Measurements from ENCODE around the gene GALNT10. TPM values are rescaled to one million over a fixed set of nuclear protein-coding genes. Genes with fewer than 3 reads are reported as not detected.

Gene GALNT10
- polyA plus RNA-seq, 1 of the 3 experiments (the other 2 are of a cell fraction), result 56.3 TPM

DNA sequence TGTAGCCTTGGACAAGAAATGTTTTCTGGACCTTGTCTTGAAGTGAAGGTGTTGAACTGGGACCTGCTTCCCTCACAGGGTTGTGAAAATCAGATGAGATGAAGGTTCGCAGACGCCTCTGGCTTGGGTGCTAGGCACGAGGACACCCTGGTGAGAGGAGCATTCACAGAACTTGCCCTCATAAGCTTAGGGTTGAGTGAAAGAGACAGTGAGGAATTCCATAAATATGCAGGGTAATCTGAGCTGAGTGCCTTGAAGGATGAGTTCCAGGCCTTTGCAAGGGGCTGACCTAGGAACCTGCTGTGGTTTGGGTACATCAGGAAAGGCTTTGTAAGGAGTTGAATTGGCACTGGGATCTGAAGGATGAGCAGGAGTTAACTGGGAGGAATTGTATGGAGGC, 179.6 kb downstream of the GALNT10 start:
- CTCF ChIA-PET, result no interaction called here
- TF ChIP-seq FOSL2 (IDR thresholded peaks at IDR 0.05; ENCODE audit: borderline replicate concordance, low read depth) (peak; percentile 27; the same call in 1 of the 2 replicates), RAD21 (IDR thresholded peaks at IDR 0.05; ENCODE audit: low read length) (no peak), GATA2 (CRISPR knock-in tag; IDR thresholded peaks at IDR 0.05) (no peak), USF1 (IDR thresholded peaks at IDR 0.05; ENCODE audit: borderline replicate concordance, low read depth) (no peak), FOXJ3 (CRISPR knock-in tag; IDR thresholded peaks at IDR 0.05) (no peak), RXRA (IDR thresholded peaks at IDR 0.05; ENCODE audit: borderline replicate concordance, low read depth) (peak; percentile 52; the same call in 1 of the 2 replicates), PBX3 (IDR thresholded peaks at IDR 0.05) (peak; percentile 89), SIN3A (IDR thresholded peaks at IDR 0.05; ENCODE audit: borderline replicate concordance, low read depth, low read length) (peak; percentile 48; the same call in 1 of the 2 replicates), MEF2A (IDR thresholded peaks at IDR 0.05; ENCODE audit: borderline replicate concordance, low read depth) (no peak), NRF1 (IDR thresholded peaks at IDR 0.05; ENCODE audit: low read depth, low read length) (no peak), TCF12 (IDR thresholded peaks at IDR 0.05) (peak; percentile 91), FOXM1 (IDR thresholded peaks at IDR 0.05; ENCODE audit: low read depth) (no peak), EZH2phosphoT487 (IDR thresholded peaks at IDR 0.05; ENCODE audit: borderline replicate concordance, low read depth) (no peak), MXI1 (IDR thresholded peaks at IDR 0.05; ENCODE audit: low read depth, low read length) (no peak), NFIC (IDR thresholded peaks at IDR 0.05; ENCODE audit: borderline replicate concordance) (peak; percentile 56; the same call in 1 of the 2 replicates), POLR2AphosphoS5 (IDR thresholded peaks at IDR 0.05; ENCODE audit: low read depth, low read length) (peak; percentile 24; the same call in 1 of the 2 replicates), YY1 (IDR thresholded peaks at IDR 0.05; ENCODE audit: low read depth) (no peak), SMC3 (IDR thresholded peaks at IDR 0.05; ENCODE audit: low read depth, low read length) (no peak), JUND (IDR thresholded peaks at IDR 0.05) (peak; percentile 31), CHD2 (IDR thresholded peaks at IDR 0.05; ENCODE audit: low read length, partially characterized antibody) (no peak), ELF1 (IDR thresholded peaks at IDR 0.05) (no peak), RFX5 (IDR thresholded peaks at IDR 0.05; ENCODE audit: low read length) (no peak), GABPA (IDR thresholded peaks at IDR 0.05; ENCODE audit: low read depth) (no peak), RCOR1 (IDR thresholded peaks at IDR 0.05; ENCODE audit: low read length) (no peak), TAF1 (IDR thresholded peaks at IDR 0.05; ENCODE audit: borderline replicate concordance, low read depth, low read length) (no peak)
- TF ChIP-seq, protein P1, sequence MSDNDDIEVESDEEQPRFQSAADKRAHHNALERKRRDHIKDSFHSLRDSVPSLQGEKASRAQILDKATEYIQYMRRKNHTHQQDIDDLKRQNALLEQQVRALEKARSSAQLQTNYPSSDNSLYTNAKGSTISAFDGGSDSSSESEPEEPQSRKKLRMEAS (IDR thresholded peaks at IDR 0.05; ENCODE audit: low read depth), result peak; percentile 24
- TF ChIP-seq, protein P2, sequence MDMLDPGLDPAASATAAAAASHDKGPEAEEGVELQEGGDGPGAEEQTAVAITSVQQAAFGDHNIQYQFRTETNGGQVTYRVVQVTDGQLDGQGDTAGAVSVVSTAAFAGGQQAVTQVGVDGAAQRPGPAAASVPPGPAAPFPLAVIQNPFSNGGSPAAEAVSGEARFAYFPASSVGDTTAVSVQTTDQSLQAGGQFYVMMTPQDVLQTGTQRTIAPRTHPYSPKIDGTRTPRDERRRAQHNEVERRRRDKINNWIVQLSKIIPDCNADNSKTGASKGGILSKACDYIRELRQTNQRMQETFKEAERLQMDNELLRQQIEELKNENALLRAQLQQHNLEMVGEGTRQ (IDR thresholded peaks at IDR 0.05; ENCODE audit: borderline replicate concordance, low read depth, low read length), result no peak
- TF ChIP-seq, protein P3, sequence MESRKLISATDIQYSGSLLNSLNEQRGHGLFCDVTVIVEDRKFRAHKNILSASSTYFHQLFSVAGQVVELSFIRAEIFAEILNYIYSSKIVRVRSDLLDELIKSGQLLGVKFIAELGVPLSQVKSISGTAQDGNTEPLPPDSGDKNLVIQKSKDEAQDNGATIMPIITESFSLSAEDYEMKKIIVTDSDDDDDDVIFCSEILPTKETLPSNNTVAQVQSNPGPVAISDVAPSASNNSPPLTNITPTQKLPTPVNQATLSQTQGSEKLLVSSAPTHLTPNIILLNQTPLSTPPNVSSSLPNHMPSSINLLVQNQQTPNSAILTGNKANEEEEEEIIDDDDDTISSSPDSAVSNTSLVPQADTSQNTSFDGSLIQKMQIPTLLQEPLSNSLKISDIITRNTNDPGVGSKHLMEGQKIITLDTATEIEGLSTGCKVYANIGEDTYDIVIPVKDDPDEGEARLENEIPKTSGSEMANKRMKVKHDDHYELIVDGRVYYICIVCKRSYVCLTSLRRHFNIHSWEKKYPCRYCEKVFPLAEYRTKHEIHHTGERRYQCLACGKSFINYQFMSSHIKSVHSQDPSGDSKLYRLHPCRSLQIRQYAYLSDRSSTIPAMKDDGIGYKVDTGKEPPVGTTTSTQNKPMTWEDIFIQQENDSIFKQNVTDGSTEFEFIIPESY (IDR thresholded peaks at IDR 0.05; ENCODE audit: borderline replicate concordance, low read depth), result no peak
- TF ChIP-seq, protein P4, sequence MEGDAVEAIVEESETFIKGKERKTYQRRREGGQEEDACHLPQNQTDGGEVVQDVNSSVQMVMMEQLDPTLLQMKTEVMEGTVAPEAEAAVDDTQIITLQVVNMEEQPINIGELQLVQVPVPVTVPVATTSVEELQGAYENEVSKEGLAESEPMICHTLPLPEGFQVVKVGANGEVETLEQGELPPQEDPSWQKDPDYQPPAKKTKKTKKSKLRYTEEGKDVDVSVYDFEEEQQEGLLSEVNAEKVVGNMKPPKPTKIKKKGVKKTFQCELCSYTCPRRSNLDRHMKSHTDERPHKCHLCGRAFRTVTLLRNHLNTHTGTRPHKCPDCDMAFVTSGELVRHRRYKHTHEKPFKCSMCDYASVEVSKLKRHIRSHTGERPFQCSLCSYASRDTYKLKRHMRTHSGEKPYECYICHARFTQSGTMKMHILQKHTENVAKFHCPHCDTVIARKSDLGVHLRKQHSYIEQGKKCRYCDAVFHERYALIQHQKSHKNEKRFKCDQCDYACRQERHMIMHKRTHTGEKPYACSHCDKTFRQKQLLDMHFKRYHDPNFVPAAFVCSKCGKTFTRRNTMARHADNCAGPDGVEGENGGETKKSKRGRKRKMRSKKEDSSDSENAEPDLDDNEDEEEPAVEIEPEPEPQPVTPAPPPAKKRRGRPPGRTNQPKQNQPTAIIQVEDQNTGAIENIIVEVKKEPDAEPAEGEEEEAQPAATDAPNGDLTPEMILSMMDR (IDR thresholded peaks at IDR 0.05), result no peak

More for the DNA sequence above, 179.6 kb downstream of the GALNT10 start:
- no peaks in the 10 kb centered on the region for H3K9me2 ChIP-seq
- POLR2A ChIA-PET, result no interaction called here
- H4K20me1 ChIP-seq (ENCODE audit: insufficient read depth), result no peaks in the 10 kb centered on the region
- peaks cover 12 to 67% of the 10 kb centered on the region in 2 experiments for H3K4me1 ChIP-seq (ENCODE audit: control insufficient read depth in 1 of 2, insufficient read depth in 2 of 2, low read depth in 1 of 2, low read length in 1 of 2)
- no peak overlapping the region for H2AFZ ChIP-seq (ENCODE audit: low read depth)
- 52% methylated on average over 3 of the region's 3 CpGs for WGBS (ENCODE audit: low lambda C conversion rate)
- H3K36me3 ChIP-seq (replicated peaks in 1 of 2; ENCODE audit: control insufficient read depth in 1 of 2, insufficient read depth in 2 of 2, low read length in 1 of 2), result peaks cover 0 to 8% of the 10 kb centered on the region in 2 experiments
- H3F3A ChIP-seq (replicated peaks; ENCODE audit: insufficient read depth), result peaks cover 48% of the 10 kb centered on the region
- no peak overlapping the region for H3K4me3 ChIP-seq (ENCODE audit: low read depth in 2 of 2, low read length in 1 of 2)
- no peaks in the 10 kb centered on the region for H3K9me3 ChIP-seq
- H3K79me2 ChIP-seq (ENCODE audit: insufficient read depth), result peaks cover 51% of the 10 kb centered on the region
- DNase-seq, result no peak
- no peaks in the 10 kb centered on the region for H3K27me3 ChIP-seq (ENCODE audit: insufficient read depth)
- H3K27ac ChIP-seq (ENCODE audit: low read depth in 2 of 2, low read length in 1 of 2), result peak overlapping the region; percentile 81 to 91
- peak overlapping the region; percentile 7; the same call in 1 of the 2 replicates for H3K9ac ChIP-seq
- H3K4me2 ChIP-seq, result peak overlapping the region; percentile 68
